Activated CD8-positive, alpha-beta T cell treated with anti-CD3 and anti-CD28 coated beads for 36 hours (primary cell): Measurements from ENCODE around the gene KCNJ10. TPM values are rescaled to one million over a fixed set of nuclear protein-coding genes. Genes with fewer than 3 reads are reported as not detected.

Source experiments
- ATAC-seq: fragments of 200-7000 bp; cut with Tn5 transposase; one replicate; pipeline ENCODE4 v1.10.0; 2021; ENCODE audit warnings: mild to moderate bottlenecking, moderate library complexity
- CTCF ChIA-PET: fragments of 350-600 bp; sonication (Branson Sonifier 250); formaldehyde crosslinking; loops from one replicate; lab custom pipeline; 2021; ENCODE audit warnings: antibody characterized with exemption; lab: Charles Lee
- POLR2A ChIA-PET: fragments of 350-600 bp; sonication (Branson Sonifier 250); formaldehyde crosslinking; loops from one replicate; lab custom pipeline; 2021; ENCODE audit warnings: antibody characterized with exemption; lab: Charles Lee
- DNase-seq: peaks from one replicate; pipeline ENCODE4 v3.0.0-alpha.2; 2020
- H3K27ac Mint-ChIP-seq: one replicate; pipeline ENCODE4 v1.8.0; 2021; ENCODE audit warnings: mild to moderate bottlenecking, mixed read lengths
- H3K27me3 Mint-ChIP-seq: one replicate; pipeline ENCODE4 v1.8.0; 2021; ENCODE audit warnings: mixed read lengths
- H3K36me3 Mint-ChIP-seq: one replicate; pipeline ENCODE4 v1.8.0; 2021; ENCODE audit warnings: low read depth, mixed read lengths
- H3K4me1 Mint-ChIP-seq: one replicate; pipeline ENCODE4 v1.8.0; 2021; ENCODE audit warnings: low read depth, mixed read lengths
- H3K4me3 Mint-ChIP-seq: one replicate; pipeline ENCODE4 v1.8.0; 2021; ENCODE audit warnings: mild to moderate bottlenecking, moderate library complexity, mixed read lengths
- H3K9me3 Mint-ChIP-seq: one replicate; pipeline ENCODE4 v1.8.0; 2021; ENCODE audit warnings: mixed read lengths
- intact Hi-C: fragments of 100-400 bp; cut with micrococcal nuclease; formaldehyde crosslinking; loops from one replicate; pipeline ENCODE4 v1.10.0; 2022
- total RNA-seq, 2 experiments: library from RNA; stranded (reverse); gene quantifications; one replicate each; pipeline ENCODE4 v1.2.3, GENCODE V29; 2021
- TF ChIP-seq, protein P1 (sequence below): fragments of 200-600 bp; IDR thresholded peaks from one replicate; pipeline ENCODE4 v1.8.0; 2022; ENCODE audit warnings: antibody characterized with exemption, mild to moderate bottlenecking

The KCNJ10 gene
- total RNA-seq, 2 experiments from 2014 or later = 0.14 to 0.29 TPM

DNA sequence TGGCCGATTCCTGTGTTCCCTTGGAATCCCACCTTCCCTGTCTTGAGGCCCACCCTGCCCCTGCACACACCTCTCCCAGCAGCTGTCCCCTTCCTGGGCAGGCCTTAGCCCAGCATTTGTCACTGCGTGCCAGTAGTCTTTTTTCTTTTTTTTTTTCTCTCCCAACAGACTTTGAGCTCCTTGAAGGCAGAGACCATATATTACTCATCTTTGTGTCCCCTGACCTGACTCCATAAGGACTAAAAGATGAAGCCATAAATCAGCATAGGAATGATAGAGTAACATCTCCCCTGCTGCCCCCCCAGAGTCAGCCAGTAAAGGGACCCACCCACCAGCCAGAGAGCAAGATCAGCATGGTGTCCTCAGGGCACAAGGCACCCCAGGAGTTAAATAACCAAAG lies 65.5 kb downstream of the KCNJ10 start:
- H3K4me1 Mint-ChIP-seq = no peaks in the 10 kb centered on the region
- no peak overlapping the region for H3K27ac Mint-ChIP-seq
- no peak overlapping the region for H3K4me3 Mint-ChIP-seq
- POLR2A ChIA-PET = no interaction called here
- DNase-seq (no peak), ATAC-seq (no peak)
- H3K9me3 Mint-ChIP-seq = no peaks in the 10 kb centered on the region
- H3K27me3 Mint-ChIP-seq = peaks cover 4% of the 10 kb centered on the region
- CTCF ChIA-PET = interaction anchor here (1.5 to 14.6 kb wide), 5 partner anchors 15 to 112 kb away, joined by 5 to 374 read pairs (median 142); partner anchors contain the start of gene TAGLN2
- intact Hi-C loops = no loop called here
- TF ChIP-seq, protein P1, sequence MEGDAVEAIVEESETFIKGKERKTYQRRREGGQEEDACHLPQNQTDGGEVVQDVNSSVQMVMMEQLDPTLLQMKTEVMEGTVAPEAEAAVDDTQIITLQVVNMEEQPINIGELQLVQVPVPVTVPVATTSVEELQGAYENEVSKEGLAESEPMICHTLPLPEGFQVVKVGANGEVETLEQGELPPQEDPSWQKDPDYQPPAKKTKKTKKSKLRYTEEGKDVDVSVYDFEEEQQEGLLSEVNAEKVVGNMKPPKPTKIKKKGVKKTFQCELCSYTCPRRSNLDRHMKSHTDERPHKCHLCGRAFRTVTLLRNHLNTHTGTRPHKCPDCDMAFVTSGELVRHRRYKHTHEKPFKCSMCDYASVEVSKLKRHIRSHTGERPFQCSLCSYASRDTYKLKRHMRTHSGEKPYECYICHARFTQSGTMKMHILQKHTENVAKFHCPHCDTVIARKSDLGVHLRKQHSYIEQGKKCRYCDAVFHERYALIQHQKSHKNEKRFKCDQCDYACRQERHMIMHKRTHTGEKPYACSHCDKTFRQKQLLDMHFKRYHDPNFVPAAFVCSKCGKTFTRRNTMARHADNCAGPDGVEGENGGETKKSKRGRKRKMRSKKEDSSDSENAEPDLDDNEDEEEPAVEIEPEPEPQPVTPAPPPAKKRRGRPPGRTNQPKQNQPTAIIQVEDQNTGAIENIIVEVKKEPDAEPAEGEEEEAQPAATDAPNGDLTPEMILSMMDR = no peak
- no peaks in the 10 kb centered on the region for H3K36me3 Mint-ChIP-seq

DNA sequence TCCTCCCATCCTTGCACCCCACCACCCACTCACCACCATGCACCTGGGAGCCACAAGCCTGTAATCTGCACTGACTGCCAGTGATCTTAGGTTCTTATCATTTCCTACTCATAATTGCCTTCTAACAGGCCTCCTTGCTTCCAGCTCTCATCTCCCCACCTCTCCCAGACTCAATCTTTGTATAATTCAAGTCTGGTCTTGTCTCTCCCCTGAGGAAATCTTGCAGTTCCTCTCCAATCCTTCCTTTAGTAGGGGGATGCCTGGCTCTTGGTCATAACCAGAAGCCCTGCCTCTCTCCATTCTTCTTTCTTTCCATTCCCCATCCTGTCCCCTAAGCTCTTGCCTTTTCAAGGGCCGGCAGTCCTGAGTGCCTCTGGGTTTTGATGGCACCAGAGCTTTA lies 66.0 kb downstream of the KCNJ10 start:
- Mint-ChIP-seq H3K4me3 (no peak overlapping the region), H3K4me1 (no peaks in the 10 kb centered on the region), H3K9me3 (no peaks in the 10 kb centered on the region), H3K36me3 (no peaks in the 10 kb centered on the region), H3K27ac (no peak overlapping the region), H3K27me3 (peaks cover 7% of the 10 kb centered on the region)
- TF ChIP-seq, protein P1 = no peak
- ATAC-seq (no peak), DNase-seq (no peak)
- ChIA-PET CTCF (interaction anchor here (1.5 to 14.6 kb wide), 5 partner anchors 15 to 112 kb away, joined by 5 to 374 read pairs (median 142); partner anchors contain the start of gene TAGLN2), POLR2A (no interaction called here)
- intact Hi-C loops = no loop called here

DNA sequence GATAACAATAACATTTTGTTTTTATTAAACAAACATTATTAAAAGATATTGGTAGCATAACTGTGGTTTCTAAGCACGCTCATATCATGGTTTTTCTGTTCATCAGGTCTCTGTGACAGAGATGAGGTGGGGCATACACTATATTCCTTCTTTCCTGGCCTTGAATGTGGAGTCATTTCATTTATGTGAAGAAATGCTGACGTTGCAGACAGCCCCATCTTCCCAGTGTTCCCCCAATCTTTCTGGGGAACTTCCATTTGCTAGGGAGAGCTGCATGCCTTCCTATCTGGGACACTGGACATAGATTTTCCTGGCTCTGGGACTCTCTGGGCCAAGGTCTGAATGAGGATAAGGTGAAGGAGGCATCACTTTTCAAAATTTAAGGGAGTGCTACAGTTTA lies 68.5 kb downstream of the KCNJ10 start:
- Mint-ChIP-seq H3K27me3 (peaks cover 9% of the 10 kb centered on the region), H3K36me3 (no peaks in the 10 kb centered on the region), H3K4me3 (no peak overlapping the region), H3K27ac (no peak overlapping the region), H3K9me3 (no peaks in the 10 kb centered on the region), H3K4me1 (no peaks in the 10 kb centered on the region)
- TF ChIP-seq, protein P1 = no peak
- intact Hi-C loops = no loop called here
- no peak for ATAC-seq
- ChIA-PET POLR2A (interaction anchor here (1.3 kb wide), 1 partner anchor 16 kb away, joined by 4 read pairs; no protein-coding TSS in a partner anchor), CTCF (interaction anchor here (1.1 to 14.6 kb wide), 4 partner anchors 13 to 77 kb away, joined by 3 to 374 read pairs (median 74); partner anchors contain the start of genes IGSF9 and TAGLN2)
- DNase-seq = no peak

DNA sequence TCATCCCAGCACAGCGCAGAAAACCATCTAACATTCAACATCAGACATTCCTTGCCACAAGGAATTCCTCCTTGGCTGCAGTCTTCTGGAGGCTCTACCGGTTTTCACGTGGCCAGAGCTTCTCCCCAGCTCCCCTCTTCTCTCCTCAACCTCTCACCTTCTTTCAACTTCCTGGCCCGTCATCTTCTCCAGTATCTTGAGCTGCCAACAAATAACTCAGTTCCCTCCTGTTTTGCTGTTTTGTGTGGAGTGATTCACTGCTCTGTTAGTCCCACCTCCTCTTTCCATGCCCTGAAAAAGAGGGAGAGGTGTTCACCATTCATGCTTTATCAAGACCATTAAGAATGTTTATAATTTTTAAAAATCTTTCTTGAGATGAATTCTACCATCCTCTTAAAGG lies 70.8 kb downstream of the KCNJ10 start:
- Mint-ChIP-seq H3K27me3 (peaks cover 11% of the 10 kb centered on the region), H3K27ac (no peak overlapping the region), H3K4me3 (no peak overlapping the region), H3K9me3 (no peaks in the 10 kb centered on the region), H3K4me1 (no peaks in the 10 kb centered on the region), H3K36me3 (no peaks in the 10 kb centered on the region)
- intact Hi-C loops = no loop called here
- no peak for DNase-seq
- POLR2A ChIA-PET = no interaction called here
- no peak for ATAC-seq
- CTCF ChIA-PET = interaction anchor here (0.6 to 14.6 kb wide), 6 partner anchors 8 to 107 kb away, joined by 3 to 374 read pairs (median 3); partner anchors contain the start of gene TAGLN2
- TF ChIP-seq, protein P1 = no peak

DNA sequence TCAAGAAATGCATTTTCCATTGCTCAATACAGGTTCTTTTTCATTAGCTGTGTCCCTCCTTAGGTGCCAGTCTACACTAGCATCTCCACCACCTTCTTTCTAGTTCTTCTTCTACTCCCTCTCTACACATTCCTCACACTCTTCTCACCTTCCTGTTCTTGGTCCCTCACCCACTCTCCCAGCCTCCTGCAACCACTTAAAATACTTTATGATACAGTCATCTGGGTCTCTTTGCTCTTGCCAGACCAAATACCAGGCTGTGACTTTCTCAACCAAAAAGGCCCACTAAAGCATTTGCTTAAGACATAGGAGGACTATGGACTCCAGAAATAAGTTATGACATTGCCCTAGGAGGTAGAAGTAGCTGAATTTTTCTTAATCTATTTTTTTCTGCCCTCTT lies 73.3 kb downstream of the KCNJ10 start:
- Mint-ChIP-seq H3K27ac (no peak overlapping the region), H3K9me3 (no peaks in the 10 kb centered on the region), H3K4me1 (peaks cover 1% of the 10 kb centered on the region), H3K4me3 (no peak overlapping the region), H3K36me3 (no peaks in the 10 kb centered on the region), H3K27me3 (peaks cover 11% of the 10 kb centered on the region)
- ChIA-PET POLR2A (no interaction called here), CTCF (interaction anchor here (1.7 kb wide), 1 partner anchor 10 kb away, joined by 10 read pairs; no protein-coding TSS in a partner anchor)
- no peak for ATAC-seq
- TF ChIP-seq, protein P1 = no peak
- DNase-seq = no peak
- intact Hi-C loops = no loop called here
